ENCODE results near the gene SLC25A38.

DNA sequence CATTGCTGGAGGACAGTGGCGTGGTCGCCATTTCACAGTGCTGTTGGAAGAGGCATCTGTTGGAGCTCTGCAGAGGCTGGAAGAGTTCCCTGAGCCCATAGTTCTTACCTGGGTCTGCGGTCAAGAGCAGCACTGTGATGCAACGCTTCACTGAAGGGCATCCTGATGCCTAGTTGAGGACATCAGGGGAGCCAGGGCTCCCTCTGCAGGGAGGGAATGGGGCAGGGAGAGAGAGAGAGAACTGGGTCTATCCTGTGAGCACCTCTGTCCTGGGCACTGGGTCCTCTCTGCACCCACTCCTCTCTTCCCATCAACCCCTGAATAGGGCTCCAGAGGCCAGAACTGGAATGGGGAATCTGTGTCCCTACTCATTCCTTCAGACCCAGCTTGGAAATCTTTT lies 60.4 kb downstream of the SLC25A38 start:
- TF ChIP-seq, protein P1, sequence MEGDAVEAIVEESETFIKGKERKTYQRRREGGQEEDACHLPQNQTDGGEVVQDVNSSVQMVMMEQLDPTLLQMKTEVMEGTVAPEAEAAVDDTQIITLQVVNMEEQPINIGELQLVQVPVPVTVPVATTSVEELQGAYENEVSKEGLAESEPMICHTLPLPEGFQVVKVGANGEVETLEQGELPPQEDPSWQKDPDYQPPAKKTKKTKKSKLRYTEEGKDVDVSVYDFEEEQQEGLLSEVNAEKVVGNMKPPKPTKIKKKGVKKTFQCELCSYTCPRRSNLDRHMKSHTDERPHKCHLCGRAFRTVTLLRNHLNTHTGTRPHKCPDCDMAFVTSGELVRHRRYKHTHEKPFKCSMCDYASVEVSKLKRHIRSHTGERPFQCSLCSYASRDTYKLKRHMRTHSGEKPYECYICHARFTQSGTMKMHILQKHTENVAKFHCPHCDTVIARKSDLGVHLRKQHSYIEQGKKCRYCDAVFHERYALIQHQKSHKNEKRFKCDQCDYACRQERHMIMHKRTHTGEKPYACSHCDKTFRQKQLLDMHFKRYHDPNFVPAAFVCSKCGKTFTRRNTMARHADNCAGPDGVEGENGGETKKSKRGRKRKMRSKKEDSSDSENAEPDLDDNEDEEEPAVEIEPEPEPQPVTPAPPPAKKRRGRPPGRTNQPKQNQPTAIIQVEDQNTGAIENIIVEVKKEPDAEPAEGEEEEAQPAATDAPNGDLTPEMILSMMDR (conservative IDR thresholded peaks at IDR 0.05 in 1 of 2, IDR thresholded peaks at IDR 0.05 in 1 of 2; ENCODE audit: extremely low read depth in 1 of 2, insufficient read depth in 1 of 2, low read depth in 1 of 2, low read length in 2 of 2), result peak in 1 of 2 donors; percentile 29
- TF ChIP-seq EZH2 (IDR thresholded peaks at IDR 0.05; ENCODE audit: borderline replicate concordance, low read length), result no peak
